OCI-LY7 (cell line): ENCODE data around the gene PRLR. TPM values are rescaled to one million over a fixed set of nuclear protein-coding genes. Genes with fewer than 3 reads are reported as not detected.

ENCODE experiments used
- BruUV-seq: library from RNA; stranded (reverse); fragments of 400-500 nt; replicated peaks from 2 replicates; lab custom pipeline; 2021; lab: Mats Ljungman, UMichigan
- CTCF ChIA-PET: fragments of 300-600 bp; sonication (Branson Sonifier 250); formaldehyde crosslinking; loops from one replicate; lab custom pipeline; 2022; ENCODE audit warnings: antibody characterized with exemption; ENCODE audit not compliant: unreplicated experiment; lab: Charles Lee
- POLR2A ChIA-PET: fragments of 300-600 bp; sonication (Branson Sonifier 250); formaldehyde crosslinking; loops from one replicate; lab custom pipeline; 2022; ENCODE audit warnings: antibody characterized with exemption; lab: Charles Lee
- DNase-seq: peaks from one replicate; pipeline ENCODE4 v3.0.0-alpha.2; 2015; ENCODE audit warnings: low spot score
- H2AFZ ChIP-seq: fragments of 200-600 bp; sonication (generic), shearing (Covaris generic); 2 replicates; pipeline ENCODE4 v1.6.1; 2014; ENCODE audit warnings: mild to moderate bottlenecking, antibody characterized with exemption, low read length, moderate library complexity
- H3K27ac ChIP-seq: fragments of 200-600 bp; sonication (generic); 2 replicates; pipeline ENCODE4 v1.5.1; 2014; ENCODE audit warnings: mixed run types, low read depth, mild to moderate bottlenecking, moderate library complexity, low read length, inconsistent platforms; ENCODE audit not compliant: poor library complexity, severe bottlenecking
- H3K36me3 ChIP-seq: fragments of 200-600 bp; sonication (generic); 2 replicates; pipeline ENCODE4 v1.6.1; 2014; ENCODE audit warnings: mild to moderate bottlenecking, antibody characterized with exemption, low read length, moderate library complexity, mixed read lengths; ENCODE audit not compliant: insufficient read depth
- H3K4me1 ChIP-seq: fragments of 200-600 bp; sonication (generic); 2 replicates; pipeline ENCODE4 v1.5.1; 2014; ENCODE audit warnings: mild to moderate bottlenecking, low read length; ENCODE audit not compliant: insufficient read depth, poor library complexity, severe bottlenecking
- H3K4me2 ChIP-seq: fragments of 200-600 bp; sonication (generic); 2 replicates; pipeline ENCODE4 v1.6.1; 2014; ENCODE audit warnings: mild to moderate bottlenecking, low read length
- H3K4me3 ChIP-seq: fragments of 200-600 bp; sonication (generic); 2 replicates; pipeline ENCODE4 v1.5.1; 2014; ENCODE audit warnings: mild to moderate bottlenecking, low read depth, low read length; ENCODE audit not compliant: poor library complexity, severe bottlenecking
- H3K79me2 ChIP-seq: fragments of 200-600 bp; sonication (generic); 2 replicates; pipeline ENCODE4 v1.6.1; 2016; ENCODE audit warnings: low read depth, mild to moderate bottlenecking, low read length, moderate library complexity, mixed read lengths; ENCODE audit not compliant: insufficient read depth
- H3K9me2 ChIP-seq: fragments of 200-600 bp; sonication (generic); 2 replicates; pipeline ENCODE4 v1.6.1; 2016; ENCODE audit warnings: mild to moderate bottlenecking, low read length, mixed read lengths; ENCODE audit not compliant: insufficient read depth
- H3K9me3 ChIP-seq: fragments of 200-600 bp; sonication (generic); 2 replicates; pipeline ENCODE4 v1.6.1; 2014; ENCODE audit warnings: mild to moderate bottlenecking, mixed run types, low read length, mixed read lengths
- H4K20me1 ChIP-seq: fragments of 200-600 bp; sonication (generic); 2 replicates; pipeline ENCODE4 v1.6.1; 2014; ENCODE audit warnings: mild to moderate bottlenecking, antibody characterized with exemption, low read length, moderate library complexity, mixed read lengths; ENCODE audit not compliant: insufficient read depth
- EZH2phosphoT487 ChIP-seq: fragments of 200-600 bp; sonication (generic); IDR thresholded peaks from 2 replicates; pipeline ENCODE4 v1.6.1; 2018; ENCODE audit warnings: low read depth, borderline replicate concordance, mild to moderate bottlenecking, mixed run types, antibody characterized with exemption, low read length, moderate library complexity, mixed read lengths
- intact Hi-C: fragments of 100-400 bp; cut with micrococcal nuclease; formaldehyde crosslinking; loops from one replicate; pipeline ENCODE4 v1.10.0; 2022; ENCODE audit not compliant: unreplicated experiment
- total RNA-seq, 2 experiments: library from RNA; depleted of rRNA in 1 of 2; stranded (reverse); fragments of >200 nt in 1 of 2; shearing (Covaris generic) in 1 of 2; gene quantifications; 2 replicates each; pipeline ENCODE4 v1.2.3, GENCODE V29; 2014 to 2022
- TF ChIP-seq, protein P1 (sequence below): fragments of 200-600 bp; sonication (generic); conservative IDR thresholded peaks from 2 replicates; pipeline ENCODE4 v1.5.1; 2014; ENCODE audit warnings: mild to moderate bottlenecking, antibody characterized with exemption, low read length, moderate library complexity, mixed read lengths

PRLR gene
- total RNA-seq, 2 experiments from 2014 or later: not detected

- TF ChIP-seq, protein P1, sequence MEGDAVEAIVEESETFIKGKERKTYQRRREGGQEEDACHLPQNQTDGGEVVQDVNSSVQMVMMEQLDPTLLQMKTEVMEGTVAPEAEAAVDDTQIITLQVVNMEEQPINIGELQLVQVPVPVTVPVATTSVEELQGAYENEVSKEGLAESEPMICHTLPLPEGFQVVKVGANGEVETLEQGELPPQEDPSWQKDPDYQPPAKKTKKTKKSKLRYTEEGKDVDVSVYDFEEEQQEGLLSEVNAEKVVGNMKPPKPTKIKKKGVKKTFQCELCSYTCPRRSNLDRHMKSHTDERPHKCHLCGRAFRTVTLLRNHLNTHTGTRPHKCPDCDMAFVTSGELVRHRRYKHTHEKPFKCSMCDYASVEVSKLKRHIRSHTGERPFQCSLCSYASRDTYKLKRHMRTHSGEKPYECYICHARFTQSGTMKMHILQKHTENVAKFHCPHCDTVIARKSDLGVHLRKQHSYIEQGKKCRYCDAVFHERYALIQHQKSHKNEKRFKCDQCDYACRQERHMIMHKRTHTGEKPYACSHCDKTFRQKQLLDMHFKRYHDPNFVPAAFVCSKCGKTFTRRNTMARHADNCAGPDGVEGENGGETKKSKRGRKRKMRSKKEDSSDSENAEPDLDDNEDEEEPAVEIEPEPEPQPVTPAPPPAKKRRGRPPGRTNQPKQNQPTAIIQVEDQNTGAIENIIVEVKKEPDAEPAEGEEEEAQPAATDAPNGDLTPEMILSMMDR: no peak
- no peak for TF ChIP-seq EZH2phosphoT487
- Histone ChIP-seq H3K9me3 (no peaks in the 10 kb centered on the region), H3K4me1 (no peaks in the 10 kb centered on the region), H4K20me1 (no peaks in the 10 kb centered on the region), H3K36me3 (no peaks in the 10 kb centered on the region), H3K4me2 (no peak overlapping the region), H3K4me3 (no peak overlapping the region), H3K27ac (no peak overlapping the region), H3K79me2 (no peaks in the 10 kb centered on the region), H3K9me2 (no peaks in the 10 kb centered on the region), H2AFZ (no peak overlapping the region)
- no TSS peak for BruUV-seq
- ChIA-PET POLR2A (no interaction called here), CTCF (no interaction called here)
- DNase-seq: no peak
- intact Hi-C loops: loop anchor here (10.0 kb wide), 1 partner anchor 705 kb away; no protein-coding TSS in a partner anchor
Observed at GRCh38 chr5:35239911-35240610, 9.8 kb upstream of the PRLR start.

DNA sequence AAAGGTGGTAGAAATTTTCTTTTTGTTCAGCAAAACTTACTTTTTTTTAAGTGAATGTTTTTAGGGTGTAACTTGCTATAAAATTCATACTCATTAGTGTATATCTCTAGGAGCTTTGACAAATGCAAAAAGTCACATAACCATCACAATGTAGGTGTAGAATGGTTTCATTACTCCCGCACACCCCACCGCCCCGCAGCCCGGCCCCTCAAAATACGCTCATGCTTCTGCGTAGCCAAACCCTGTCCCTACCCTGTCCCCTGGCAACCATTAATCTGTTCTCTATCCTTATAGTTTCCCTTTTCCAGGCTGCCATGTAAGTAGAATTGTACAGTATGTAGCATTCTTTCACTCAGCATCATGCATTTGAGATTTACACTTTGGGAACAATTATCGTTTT, 9.2 kb upstream of the PRLR start:
- intact Hi-C loops: no loop called here
- no peaks in the 10 kb centered on the region for H3K36me3 ChIP-seq
- H4K20me1 ChIP-seq: no peaks in the 10 kb centered on the region
- no peak overlapping the region for H3K4me2 ChIP-seq
- no peak overlapping the region for H3K4me3 ChIP-seq
- BruUV-seq: no TSS peak
- ChIA-PET CTCF (no interaction called here), POLR2A (no interaction called here)
- no peaks in the 10 kb centered on the region for H3K4me1 ChIP-seq
- no peaks in the 10 kb centered on the region for H3K9me2 ChIP-seq
- no peaks in the 10 kb centered on the region for H3K79me2 ChIP-seq
- H2AFZ ChIP-seq: no peak overlapping the region
- TF ChIP-seq EZH2phosphoT487: no peak
- TF ChIP-seq, protein P1: no peak
- H3K9me3 ChIP-seq: no peaks in the 10 kb centered on the region
- DNase-seq: no peak
- H3K27ac ChIP-seq: no peak overlapping the region
